GM13976 (cell line): ENCODE measurements around the gene CEMIP.

ENCODE experiments used
- DNase-seq: peaks from one replicate; pipeline ENCODE4 v3.0.0; 2012; ENCODE audit warnings: low spot score
- in situ Hi-C: fragments of 300-500 bp; cut with MboI; formaldehyde crosslinking; loops from one replicate; pipeline ENCODE4 v1.12.0; 2022; ENCODE audit warnings: low sequenced_read_pairs, mixed read lengths, inconsistent platforms; ENCODE audit not compliant: unreplicated experiment
- TF ChIP-seq, protein P1 (sequence below): IDR thresholded peaks from 2 replicates; pipeline ENCODE4 v1.5.1; 2012; ENCODE audit warnings: borderline replicate concordance, mild to moderate bottlenecking; ENCODE audit not compliant: insufficient read depth; ENCODE audit errors: extremely low read depth, missing control alignments, control extremely low read depth

The CEMIP gene

DNA sequence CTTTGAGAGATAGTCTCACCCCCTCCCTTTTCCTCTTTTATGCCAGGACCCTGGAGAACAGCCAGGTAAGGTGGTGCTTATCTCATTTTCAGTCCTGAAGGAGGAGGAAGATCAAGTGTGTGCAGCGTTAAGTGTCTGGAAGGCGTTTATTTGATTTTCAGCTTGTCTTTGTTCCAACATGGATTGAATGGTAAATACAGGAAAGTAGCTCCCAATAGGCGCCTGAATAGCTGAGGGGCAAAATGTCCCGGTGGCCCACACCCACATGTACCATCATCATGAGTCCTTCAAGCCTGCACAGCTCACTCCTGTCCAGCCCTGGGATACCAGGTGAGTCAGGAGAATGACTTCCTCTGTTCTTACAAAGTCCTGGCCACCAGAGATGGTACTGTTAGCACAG is 73.5 kb downstream of the CEMIP start:
- TF ChIP-seq, protein P1, sequence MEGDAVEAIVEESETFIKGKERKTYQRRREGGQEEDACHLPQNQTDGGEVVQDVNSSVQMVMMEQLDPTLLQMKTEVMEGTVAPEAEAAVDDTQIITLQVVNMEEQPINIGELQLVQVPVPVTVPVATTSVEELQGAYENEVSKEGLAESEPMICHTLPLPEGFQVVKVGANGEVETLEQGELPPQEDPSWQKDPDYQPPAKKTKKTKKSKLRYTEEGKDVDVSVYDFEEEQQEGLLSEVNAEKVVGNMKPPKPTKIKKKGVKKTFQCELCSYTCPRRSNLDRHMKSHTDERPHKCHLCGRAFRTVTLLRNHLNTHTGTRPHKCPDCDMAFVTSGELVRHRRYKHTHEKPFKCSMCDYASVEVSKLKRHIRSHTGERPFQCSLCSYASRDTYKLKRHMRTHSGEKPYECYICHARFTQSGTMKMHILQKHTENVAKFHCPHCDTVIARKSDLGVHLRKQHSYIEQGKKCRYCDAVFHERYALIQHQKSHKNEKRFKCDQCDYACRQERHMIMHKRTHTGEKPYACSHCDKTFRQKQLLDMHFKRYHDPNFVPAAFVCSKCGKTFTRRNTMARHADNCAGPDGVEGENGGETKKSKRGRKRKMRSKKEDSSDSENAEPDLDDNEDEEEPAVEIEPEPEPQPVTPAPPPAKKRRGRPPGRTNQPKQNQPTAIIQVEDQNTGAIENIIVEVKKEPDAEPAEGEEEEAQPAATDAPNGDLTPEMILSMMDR = no peak
- in situ Hi-C loops = no loop called here
- no peak for DNase-seq

DNA sequence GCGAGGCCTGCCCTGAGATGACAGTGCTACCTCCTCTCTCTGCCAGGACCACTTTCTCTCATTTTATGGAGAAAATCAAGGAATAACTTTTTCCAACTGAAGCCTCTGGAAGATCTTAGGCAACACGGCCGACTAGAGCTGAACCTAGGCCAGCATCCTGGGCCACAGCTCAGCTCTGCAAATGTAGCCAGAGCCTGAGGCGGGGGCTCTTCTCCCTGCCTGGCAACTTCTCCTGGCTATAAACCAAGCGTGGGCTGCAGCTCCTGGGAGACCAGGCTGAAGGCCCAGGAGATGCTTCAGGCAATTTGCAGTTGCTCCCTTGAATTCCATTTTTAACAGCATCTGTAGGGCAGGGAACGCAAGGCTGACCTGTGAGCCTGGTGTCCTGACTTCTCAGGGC is 74.9 kb downstream of the CEMIP start:
- in situ Hi-C loops = no loop called here
- TF ChIP-seq, protein P1 = no peak
- DNase-seq = no peak

DNA sequence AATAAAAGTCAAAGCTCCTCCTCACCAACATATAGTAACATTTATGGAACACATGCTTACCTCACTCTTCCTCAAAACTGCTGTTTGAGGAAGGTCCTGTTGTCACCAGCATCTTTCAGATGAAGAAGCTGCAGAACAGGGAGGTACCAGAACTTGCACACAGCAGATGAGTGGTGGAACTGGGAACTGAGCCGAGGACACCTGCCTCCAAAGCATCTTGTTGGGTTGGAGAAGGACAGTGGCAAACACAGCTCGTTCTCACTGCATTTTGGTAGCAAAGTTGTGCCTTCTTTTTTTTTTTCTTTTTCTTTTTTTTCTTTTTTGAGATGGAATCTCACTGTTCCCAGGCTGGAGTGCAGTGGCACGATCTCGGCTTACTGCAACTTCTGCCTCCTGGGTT is 76.0 kb downstream of the CEMIP start:
- no peak for DNase-seq
- in situ Hi-C loops = no loop called here

DNA sequence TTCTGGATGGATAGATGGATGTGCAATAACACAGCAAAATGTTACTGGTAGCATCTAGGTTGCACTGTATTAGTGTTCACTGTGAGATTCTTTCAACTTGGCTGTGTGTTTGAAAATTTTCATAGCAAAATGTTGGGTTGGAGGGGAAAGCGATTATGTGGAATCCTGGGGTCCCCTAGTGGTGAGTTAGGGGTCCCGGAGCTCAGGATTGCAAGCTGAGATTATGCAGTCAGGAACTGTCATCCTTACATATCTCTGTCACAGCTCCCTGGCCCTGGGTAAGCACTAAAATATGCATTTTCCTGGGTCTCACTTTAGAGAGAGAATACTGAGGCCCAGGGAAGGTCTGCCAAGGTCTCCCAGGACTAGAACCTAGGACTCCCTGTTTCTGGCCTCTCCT is 77.2 kb downstream of the CEMIP start:
- DNase-seq = no peak
- in situ Hi-C loops = no loop called here
- TF ChIP-seq, protein P1 = no peak

More for the DNA sequence above, 76.0 kb downstream of the CEMIP start:
- TF ChIP-seq, protein P1 = no peak

DNA sequence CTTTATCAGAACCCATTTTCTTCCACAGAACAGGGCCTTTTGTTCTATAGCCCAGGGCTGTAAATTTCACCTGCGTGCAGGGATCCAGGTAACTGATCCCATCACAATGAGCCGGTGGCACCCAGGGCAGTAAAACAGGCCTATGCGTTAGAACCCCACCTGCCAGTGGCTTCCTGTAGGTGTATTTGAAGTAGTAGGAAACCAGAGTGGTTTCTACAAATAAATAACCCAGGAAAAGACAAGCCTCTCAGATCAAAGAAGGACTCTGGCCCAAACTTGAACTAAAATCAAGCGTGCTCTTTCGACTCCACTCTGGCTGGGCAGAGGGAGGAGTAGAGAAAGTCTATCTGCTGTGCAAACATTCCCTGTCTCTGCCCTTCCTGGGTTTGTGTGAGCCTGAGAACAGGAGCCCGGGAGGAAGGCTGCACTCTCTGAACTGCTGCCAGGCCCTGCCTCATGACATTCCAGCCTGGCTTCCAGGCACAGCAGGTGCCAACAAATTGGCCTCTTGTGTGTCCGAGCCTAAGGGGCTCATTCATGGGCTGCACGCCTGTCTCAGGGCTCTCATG is 77.7 kb downstream of the CEMIP start:
- DNase-seq = no peak
- in situ Hi-C loops = no loop called here
- TF ChIP-seq, protein P1 = no peak

DNA sequence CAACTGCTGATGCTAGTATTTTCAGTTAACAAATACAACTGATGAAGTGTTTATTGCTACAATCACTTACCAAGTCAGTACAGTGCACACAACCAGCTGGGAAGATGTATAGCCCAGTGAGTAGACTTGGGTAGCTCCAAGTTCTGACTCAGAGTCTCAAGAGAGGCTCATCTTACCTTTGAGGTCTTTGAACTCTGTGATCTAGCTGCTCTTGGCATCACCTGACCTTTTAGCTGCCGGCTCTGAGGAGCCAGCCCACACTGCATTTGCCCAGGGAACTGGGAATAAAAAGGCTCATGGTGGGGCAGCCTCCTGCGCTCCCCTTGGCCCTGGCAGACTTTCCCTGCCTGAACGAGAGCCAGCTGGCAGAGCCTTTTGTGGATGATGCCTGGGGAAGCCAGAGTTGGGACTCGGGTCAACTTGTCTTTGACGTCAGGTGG is 82.6 kb downstream of the CEMIP start:
- DNase-seq = no peak
- TF ChIP-seq, protein P1 = no peak
- in situ Hi-C loops = no loop called here
